Measurements from ENCODE around the gene THAP7.
A peak's percentile ranks its signal among the peaks of the same experiment; 100 is the strongest.
"Not testable (repeated sequence)": the region's sequence is repeated elsewhere in the genome, so short reads cannot be mapped to it uniquely, and the experiment has no call there.

The THAP7 gene

DNA sequence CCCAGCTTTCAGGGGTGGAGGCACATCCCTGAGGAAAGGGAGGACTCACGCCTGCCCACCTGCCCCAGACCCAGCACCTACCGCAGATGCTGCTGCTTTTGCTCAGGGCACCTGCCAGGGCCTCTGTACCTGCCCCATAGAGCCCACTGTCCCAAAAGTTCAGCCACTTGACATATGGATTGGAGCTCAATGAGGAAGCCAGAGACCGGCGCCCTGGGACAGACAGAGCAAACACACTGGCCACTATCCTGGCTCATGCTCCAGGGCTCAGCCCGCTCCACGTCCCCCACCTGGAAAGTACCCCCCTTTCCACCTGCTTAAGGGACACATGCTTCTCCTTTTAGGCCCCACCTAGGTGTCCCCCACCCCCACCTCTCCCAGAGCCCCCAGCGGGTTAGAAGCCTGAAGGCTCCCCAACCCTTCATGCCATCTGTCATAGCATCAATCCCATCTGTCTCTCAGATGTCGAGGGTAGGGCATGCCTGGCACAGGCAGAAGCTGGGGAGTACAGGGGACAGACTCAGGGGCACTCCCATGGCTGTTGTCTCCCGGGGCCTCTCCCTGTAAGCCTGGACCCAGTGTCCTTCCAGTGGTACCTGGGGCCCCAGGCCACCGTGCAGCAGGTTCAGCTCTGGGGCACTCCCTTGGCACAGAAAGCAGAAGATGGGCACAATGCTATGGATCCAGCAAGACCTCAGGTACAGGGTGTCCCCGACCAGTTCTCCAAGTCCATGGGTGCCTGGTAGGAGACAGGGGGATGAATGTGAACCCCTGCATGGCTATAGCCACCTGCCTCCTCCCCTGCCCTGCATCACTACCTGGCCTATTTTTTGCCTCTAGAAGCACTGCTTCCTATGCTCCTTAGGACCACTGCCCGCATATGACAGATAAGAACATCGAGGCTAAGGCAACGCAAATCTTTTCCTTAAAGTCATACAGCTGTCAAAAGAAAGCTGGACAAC is 10.8 kb upstream of the THAP7 start:
- no peak for DNase-seq

GRCh38 chr22:21010426-21011113 is 8.7 kb upstream of the THAP7 start:
- no peak for DNase-seq

DNA sequence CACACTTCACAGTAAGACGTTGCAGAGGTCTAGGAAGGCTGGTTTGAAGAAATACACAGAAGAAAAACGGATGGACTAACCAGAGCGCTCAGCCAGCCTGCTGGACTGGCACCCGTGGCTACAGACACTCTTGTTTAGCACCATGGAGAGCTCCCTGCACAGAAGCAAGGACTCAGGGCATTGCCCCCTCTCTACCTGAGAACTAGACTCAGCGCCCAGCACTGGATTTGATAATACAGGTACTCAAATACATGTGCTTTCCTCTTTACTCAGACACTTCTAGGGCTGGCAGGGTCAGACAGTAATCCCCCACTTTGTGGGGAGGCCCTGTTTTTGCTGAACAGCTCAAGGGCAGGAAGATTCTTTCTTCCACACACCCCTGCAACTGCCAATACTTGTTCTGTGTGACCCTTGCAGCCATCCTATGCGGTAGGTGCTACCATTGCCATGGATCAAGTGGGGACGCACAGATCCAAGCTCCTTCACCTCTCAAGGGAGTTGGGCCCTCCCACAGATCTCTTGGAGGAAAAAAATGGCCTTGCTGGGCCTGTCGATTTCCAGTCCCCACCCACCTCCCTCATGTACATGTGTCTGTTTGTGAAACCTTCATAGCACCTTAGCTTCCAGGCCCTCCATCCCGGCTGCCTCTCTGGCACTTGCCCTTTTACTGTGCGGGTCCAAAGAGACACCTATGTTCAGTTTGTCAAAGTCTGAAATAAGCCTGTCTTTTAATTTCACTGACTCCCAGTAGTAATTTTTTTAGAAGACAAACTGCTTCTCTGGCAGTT is 7.9 kb upstream of the THAP7 start:
- DNase-seq, result no peak

GRCh38 chr22:21009208-21009607 is 7.3 kb upstream of the THAP7 start:
- not testable (repeated sequence) for DNase-seq

- DNase-seq, result no peak
Measured at GRCh38 chr22:21003782-21004181, 1.9 kb upstream of the THAP7 start.

GRCh38 chr22:21000987-21001600 is 824 bp downstream of the THAP7 start:
- DNase-seq, result peak; percentile 10

GRCh38 chr22:21000207-21000986 is 1.5 kb downstream of the THAP7 start:
- DNase-seq, result no peak

- DNase-seq, result no peak
Measured at GRCh38 chr22:20999350-21000206, 2.3 kb downstream of the THAP7 start.

DNA sequence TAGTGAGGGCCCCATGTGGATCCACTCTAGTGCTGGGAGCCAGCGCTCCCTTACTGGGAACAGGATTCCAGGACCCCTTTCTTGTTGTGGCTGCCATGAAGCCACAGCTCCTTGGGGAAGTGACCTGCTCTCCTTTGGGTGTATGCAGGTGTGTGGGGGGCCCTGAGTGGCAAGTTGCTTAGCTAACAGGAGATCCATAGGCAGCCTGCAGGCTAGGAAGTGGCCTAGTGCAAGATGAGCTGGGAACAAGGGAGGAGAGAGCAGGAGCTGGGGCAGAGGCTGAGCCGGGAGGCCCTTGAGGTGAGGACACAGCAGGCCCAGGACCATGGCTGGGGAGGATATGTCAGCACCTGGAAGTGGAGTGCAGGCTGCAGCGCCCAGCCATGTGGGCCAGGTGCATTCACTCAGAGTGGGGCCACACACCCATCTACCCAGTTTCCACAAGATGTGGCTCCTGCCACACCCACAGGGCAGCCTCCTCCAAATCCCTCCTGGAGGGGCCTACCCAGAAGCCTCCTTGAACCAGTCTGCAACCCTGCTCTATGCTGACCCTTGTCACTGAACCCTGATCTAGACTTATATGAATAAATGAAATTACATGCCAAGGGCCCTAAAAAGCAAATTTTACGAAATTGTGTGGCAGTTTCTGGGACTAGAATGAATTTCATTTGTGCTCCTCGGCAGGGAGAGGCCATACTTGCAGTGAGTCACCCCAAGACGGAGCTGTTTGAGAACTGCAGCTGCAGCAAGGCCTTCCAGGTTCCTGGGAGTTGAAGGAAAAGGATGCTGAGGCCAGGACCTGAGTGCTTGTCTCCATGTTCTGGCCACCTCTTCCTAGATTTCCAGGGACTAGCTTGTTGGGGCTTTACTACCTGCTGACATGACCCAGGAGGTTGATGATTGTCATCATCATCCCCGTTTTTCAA is 3.2 kb downstream of the THAP7 start:
- DNase-seq, result no peak

GRCh38 chr22:20997536-20998257 is 4.2 kb downstream of the THAP7 start:
- DNase-seq, result no peak

DNA sequence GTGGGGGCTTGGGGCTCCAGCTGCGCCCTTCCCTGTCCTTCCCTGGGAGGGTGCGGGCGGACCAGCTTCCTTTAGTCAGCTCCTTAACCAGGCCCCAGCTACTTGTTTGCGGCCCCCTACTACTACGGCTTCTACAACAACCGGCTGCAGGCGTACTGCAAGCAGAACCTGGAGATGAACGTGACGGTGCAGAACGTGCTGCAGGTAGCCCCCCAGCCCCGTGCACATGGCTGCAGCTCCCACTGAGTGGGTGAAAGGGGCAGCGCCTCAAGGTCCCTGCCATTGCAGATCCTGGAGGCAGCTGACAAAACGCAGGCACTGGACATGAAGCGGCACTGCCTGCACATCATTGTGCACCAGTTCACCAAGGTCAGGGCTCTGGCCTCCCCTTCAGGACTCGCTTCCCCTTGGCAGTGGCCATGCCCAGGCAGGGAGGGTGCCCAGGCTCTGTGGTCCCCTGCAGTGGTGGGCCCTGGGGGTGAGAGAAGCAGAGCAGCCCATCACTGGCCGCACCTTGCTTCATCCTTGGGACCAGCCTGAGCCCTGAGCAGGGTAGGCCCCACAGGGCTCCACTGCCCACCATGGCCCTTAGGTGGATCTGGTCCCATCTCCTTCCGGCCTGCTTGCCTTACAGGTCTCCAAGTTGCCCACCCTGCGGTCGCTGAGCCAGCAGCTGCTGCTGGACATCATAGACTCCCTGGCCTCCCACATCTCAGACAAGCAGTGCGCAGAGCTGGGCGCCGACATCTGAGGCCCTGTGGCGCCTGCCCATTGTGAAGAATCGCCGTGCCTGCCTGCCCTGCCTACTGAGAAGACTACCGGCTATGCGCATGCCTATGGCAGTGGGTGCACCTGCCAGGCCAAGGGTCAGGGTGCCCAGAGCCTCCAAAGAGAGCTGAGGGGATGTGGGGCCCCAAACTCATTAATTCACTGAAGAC is 5.1 kb downstream of the THAP7 start:
- no peak for DNase-seq

- no peak for DNase-seq
Measured at GRCh38 chr22:20996031-20996410, 5.9 kb downstream of the THAP7 start.

DNA sequence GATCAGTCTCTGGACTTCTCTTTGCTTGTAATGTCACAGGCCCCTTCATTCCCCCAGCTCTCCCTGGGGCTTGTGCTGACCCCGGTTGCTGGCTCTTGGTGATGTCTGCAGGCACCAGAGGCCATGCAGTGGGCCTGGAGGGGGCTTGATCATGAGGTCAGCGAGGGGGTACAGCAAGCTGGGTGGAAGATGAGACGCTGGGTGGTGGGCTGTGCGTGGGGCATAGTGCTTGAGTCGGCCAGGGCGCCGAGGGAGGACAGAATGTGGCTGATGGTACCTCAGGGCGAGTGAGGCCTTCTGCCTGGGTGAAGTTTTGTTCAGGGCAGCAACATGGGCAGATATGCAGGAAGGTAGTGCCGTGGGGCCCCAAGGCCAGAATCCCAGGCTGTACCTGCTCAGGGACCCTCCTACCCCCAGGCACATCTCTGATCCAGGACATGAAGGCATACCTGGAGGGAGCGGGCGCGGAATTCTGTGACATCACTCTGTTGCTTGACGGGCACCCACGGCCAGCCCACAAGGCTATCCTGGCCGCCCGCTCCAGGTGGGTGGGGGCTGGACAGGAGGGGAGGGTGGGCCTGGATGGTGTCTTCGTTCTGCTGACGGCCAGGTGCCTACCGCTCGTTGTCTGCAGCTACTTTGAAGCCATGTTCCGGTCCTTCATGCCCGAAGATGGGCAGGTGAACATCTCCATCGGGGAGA is 6.4 kb downstream of the THAP7 start:
- no peak for DNase-seq

GRCh38 chr22:20994902-20995241 is 7.0 kb downstream of the THAP7 start:
- no peak for DNase-seq

- no peak for DNase-seq
Measured at GRCh38 chr22:20994128-20994901, 7.6 kb downstream of the THAP7 start.

DNA sequence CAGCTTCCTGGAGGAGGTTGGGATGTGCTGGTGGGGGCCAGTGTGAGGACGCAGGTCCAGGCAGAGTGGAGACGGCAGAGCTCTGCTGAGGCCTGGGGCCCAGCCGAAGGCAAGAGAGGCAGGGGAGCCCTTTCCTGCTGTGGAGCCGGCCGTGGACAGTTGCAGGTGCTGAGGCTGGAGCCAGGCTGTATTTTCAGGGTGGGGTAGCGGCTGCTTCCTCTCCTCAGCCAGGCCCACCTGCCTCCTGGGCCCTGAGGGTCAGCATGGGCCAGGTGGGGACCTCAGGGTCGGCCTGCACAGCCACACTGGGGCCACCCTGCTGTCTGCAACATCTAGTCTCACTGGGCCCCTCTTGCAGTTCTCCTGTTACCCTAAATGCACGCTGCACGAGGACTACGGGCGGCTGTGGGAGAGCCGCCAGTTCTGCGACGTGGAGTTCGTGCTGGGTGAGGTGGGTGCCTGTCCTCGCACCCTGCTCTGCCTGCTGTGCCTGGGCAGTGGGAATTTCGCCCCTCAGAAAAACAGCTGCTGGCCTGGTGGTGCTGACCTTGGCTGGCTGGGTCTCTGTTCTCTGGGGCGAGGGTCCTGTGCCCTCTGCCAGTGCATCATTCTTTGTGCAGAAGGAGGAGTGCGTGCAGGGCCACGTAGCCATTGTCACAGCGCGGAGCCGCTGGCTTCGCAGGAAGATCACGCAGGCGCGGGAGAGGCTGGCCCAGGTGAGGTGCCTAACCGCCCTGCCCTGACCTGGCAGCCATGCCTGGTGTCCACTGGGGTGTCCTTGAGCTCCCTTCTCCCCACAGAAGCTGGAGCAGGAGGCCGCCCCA is 8.4 kb downstream of the THAP7 start:
- DNase-seq, result no peak

Data from inflammatory macrophage treated with lipopolysaccharide for 4 hours (primary cell).